ENCODE data around the gene BCL11A. TPM values are rescaled to one million over a fixed set of nuclear protein-coding genes. Genes with fewer than 3 reads are reported as not detected.

The BCL11A gene
- total RNA-seq, 2 experiments from 2014 or later, result 2.3 to 3.3 TPM

- H3K27me3 Mint-ChIP-seq, result peaks cover 14% of the 10 kb centered on the region
Measured at GRCh38 chr2:60509066-60509465, 44.4 kb downstream of the BCL11A start.

GRCh38 chr2:60508339-60508917 is 45.0 kb downstream of the BCL11A start:
- no peak overlapping the region for H3K4me3 ChIP-seq (ENCODE audit: low read length)
- H3K4me1 ChIP-seq (ENCODE audit: insufficient read depth, low read length), result no peaks in the 10 kb centered on the region
- peaks cover 14% of the 10 kb centered on the region for H3K27me3 Mint-ChIP-seq
- DNase-seq, result no peak
- H3K27ac Mint-ChIP-seq, result no peak overlapping the region
- no peak overlapping the region for H3K27ac ChIP-seq (ENCODE audit: low read depth in 1 of 2, low read length in 2 of 2)
- peaks cover 0 to 2% of the 10 kb centered on the region in 2 experiments for H3K27me3 ChIP-seq (ENCODE audit: control insufficient read depth in 1 of 2, insufficient read depth in 2 of 2, low read length in 2 of 2)
- ChIA-PET CTCF (no interaction called here), POLR2A (interaction anchor here (1.6 kb wide), 1 partner anchor 9 kb away, joined by 7 read pairs; no protein-coding TSS in a partner anchor)
- no peaks in the 10 kb centered on the region for H3K36me3 Mint-ChIP-seq (ENCODE audit: low read depth)
- no peak for TF ChIP-seq CTCF (IDR thresholded peaks at IDR 0.05)
- intact Hi-C loops (cut with DNase I, micrococcal nuclease), result no loop called here
- H3K4me3 Mint-ChIP-seq, result no peak overlapping the region
- no peaks in the 10 kb centered on the region for H3K9me3 ChIP-seq (ENCODE audit: control insufficient read depth in 1 of 2, insufficient read depth in 1 of 2, low read length in 2 of 2)
- no peak for ATAC-seq (ENCODE audit: poor library complexity)
- H3K9me3 Mint-ChIP-seq, result no peaks in the 10 kb centered on the region
- no peaks in the 10 kb centered on the region for H3K36me3 ChIP-seq (ENCODE audit: insufficient read depth, low read length)
- peaks cover 9% of the 10 kb centered on the region for H3K4me1 Mint-ChIP-seq (ENCODE audit: low read depth)

More at GRCh38 chr2:60509066-60509465, 44.4 kb downstream of the BCL11A start:
- ChIA-PET POLR2A (interaction anchor here (1.6 kb wide), 1 partner anchor 8 kb away, joined by 7 read pairs; no protein-coding TSS in a partner anchor), CTCF (interaction anchor here (0.6 kb wide), 1 partner anchor 41 kb away, joined by 3 read pairs; no protein-coding TSS in a partner anchor)
- no peaks in the 10 kb centered on the region for H3K4me1 ChIP-seq (ENCODE audit: insufficient read depth, low read length)
- TF ChIP-seq CTCF (IDR thresholded peaks at IDR 0.05), result no peak
- H3K27me3 ChIP-seq (ENCODE audit: control insufficient read depth in 1 of 2, insufficient read depth in 2 of 2, low read length in 2 of 2), result peaks cover 0 to 8% of the 10 kb centered on the region in 2 experiments
- ATAC-seq (ENCODE audit: poor library complexity) (no peak), DNase-seq (no peak)
- peaks cover 9% of the 10 kb centered on the region for H3K4me1 Mint-ChIP-seq (ENCODE audit: low read depth)
- H3K4me3 ChIP-seq (ENCODE audit: low read length), result no peak overlapping the region
- no peaks in the 10 kb centered on the region for H3K36me3 Mint-ChIP-seq (ENCODE audit: low read depth)
- no peak overlapping the region for H3K4me3 Mint-ChIP-seq
- peaks cover 0 to 3% of the 10 kb centered on the region in 2 experiments for H3K9me3 ChIP-seq (ENCODE audit: control insufficient read depth in 1 of 2, insufficient read depth in 1 of 2, low read length in 2 of 2)
- H3K9me3 Mint-ChIP-seq, result no peaks in the 10 kb centered on the region
- no peaks in the 10 kb centered on the region for H3K36me3 ChIP-seq (ENCODE audit: insufficient read depth, low read length)
- H3K27ac Mint-ChIP-seq, result no peak overlapping the region
- no peak overlapping the region for H3K27ac ChIP-seq (ENCODE audit: low read depth in 1 of 2, low read length in 2 of 2)
- intact Hi-C loops (cut with DNase I, micrococcal nuclease), result no loop called here

- Mint-ChIP-seq H3K27me3 (peaks cover 14% of the 10 kb centered on the region), H3K4me1 (ENCODE audit: low read depth) (peaks cover 9% of the 10 kb centered on the region), H3K4me3 (no peak overlapping the region), H3K27ac (peak overlapping the region; percentile 50), H3K36me3 (ENCODE audit: low read depth) (no peaks in the 10 kb centered on the region), H3K9me3 (no peaks in the 10 kb centered on the region)
- Histone ChIP-seq H3K4me3 (ENCODE audit: low read length) (no peak overlapping the region), H3K9me3 (ENCODE audit: control insufficient read depth in 1 of 2, insufficient read depth in 1 of 2, low read length in 2 of 2) (no peaks in the 10 kb centered on the region), H3K36me3 (ENCODE audit: insufficient read depth, low read length) (no peaks in the 10 kb centered on the region), H3K27ac (ENCODE audit: low read depth in 1 of 2, low read length in 2 of 2) (no peak overlapping the region), H3K4me1 (ENCODE audit: insufficient read depth, low read length) (no peaks in the 10 kb centered on the region), H3K27me3 (ENCODE audit: control insufficient read depth in 1 of 2, insufficient read depth in 2 of 2, low read length in 2 of 2) (no peaks in the 10 kb centered on the region)
- no peak for ATAC-seq (ENCODE audit: poor library complexity)
- no peak for DNase-seq
- CTCF ChIA-PET, result no interaction called here
- POLR2A ChIA-PET, result interaction anchor here (0.7 kb wide), 1 partner anchor 29 kb away, joined by 3 read pairs; no protein-coding TSS in a partner anchor
- intact Hi-C loops (cut with DNase I, micrococcal nuclease), result no loop called here
- no peak for TF ChIP-seq CTCF (IDR thresholded peaks at IDR 0.05)
Measured at GRCh38 chr2:60507211-60507965, 46.1 kb downstream of the BCL11A start.

All from CD4-positive, alpha-beta T cell (primary cell).